ENCODE data around the gene ZDHHC13.

- TF ChIP-seq CTCF (IDR thresholded peaks at IDR 0.05) (no peak), POLR2A (IDR thresholded peaks at IDR 0.05) (no peak)
Observed at GRCh38 chr11:19107125-19107524, 9.8 kb upstream of the ZDHHC13 start.
